T-helper 2 cell treated with Interferon-gamma antibody and Interleukin-4, amounts not matched to agents 100 ng/mL and 5 ng/mL, for 36 hours (primary cell): ENCODE measurements around the gene NAA25. TPM values are rescaled to one million over a fixed set of nuclear protein-coding genes. Genes with fewer than 3 reads are reported as not detected.

Source experiments
- intact Hi-C: fragments of 100-400 bp; cut with micrococcal nuclease; formaldehyde crosslinking; loops from one replicate; pipeline ENCODE4 v1.15.1; 2023
- total RNA-seq: library from RNA; stranded (reverse); gene quantifications from 2 replicates; pipeline ENCODE4 v1.2.3, GENCODE V29; 2022

The NAA25 gene
- total RNA-seq, 1 donor from 2014 or later = 33.6 TPM

DNA sequence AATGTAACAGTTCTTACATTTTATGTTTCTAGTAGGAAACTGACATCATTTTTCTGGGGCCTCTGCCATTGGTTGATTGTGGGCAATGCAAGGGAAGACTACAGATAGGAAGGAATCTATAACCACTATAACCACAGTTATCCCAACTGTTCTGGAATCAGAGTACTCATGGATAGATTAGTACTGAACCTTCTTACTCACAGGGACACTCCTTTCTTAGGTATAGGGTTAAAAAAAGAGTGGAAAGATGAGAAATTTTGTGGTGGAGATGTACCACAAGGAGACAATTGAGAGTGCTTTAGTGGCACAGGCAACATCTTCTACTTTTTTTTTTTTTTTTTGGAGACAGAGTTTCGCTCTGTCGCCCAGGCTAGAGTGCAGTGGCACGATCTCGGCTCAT lies 116.6 kb downstream of the NAA25 start:
- intact Hi-C loops = loop anchor here (2.0 kb wide), 1 partner anchor 139 kb away; no protein-coding TSS in a partner anchor

DNA sequence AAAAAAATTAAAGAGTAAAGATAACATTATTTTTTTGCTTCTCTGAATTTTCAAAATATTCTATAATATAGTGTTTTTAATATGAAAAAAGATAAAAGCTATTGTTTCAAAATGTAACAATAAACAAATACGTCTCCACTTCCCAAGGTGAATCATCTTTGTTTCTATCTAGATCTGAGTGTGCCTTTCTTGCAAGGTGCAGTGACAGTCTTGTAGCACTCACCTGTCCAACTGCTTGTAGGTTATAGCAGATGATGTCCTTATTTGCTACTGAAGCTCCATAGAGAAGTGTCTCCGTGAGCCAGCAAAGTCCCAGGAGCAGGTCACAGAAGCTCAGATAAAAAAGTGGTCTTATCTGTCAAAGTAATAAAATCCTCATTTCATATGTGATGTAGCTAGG lies 117.0 kb downstream of the NAA25 start:
- intact Hi-C loops = no loop called here

DNA sequence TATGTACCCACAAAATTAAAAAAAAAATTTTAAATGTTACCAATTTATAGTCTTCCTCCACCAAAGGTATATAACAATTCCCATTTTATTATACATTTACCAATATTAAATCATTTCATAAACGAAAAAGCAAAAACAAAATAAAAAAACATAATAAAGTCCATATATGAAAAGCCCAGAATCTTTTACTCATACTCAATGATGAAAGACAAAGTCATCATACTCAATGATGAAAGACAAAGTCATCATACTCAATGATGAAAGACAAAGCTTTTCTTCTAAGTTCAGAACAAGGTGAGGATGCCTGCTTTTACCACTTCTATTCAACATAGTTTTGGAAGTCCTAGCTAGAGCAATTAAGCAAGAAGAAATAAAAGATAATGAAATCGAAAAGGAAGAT lies 123.8 kb downstream of the NAA25 start:
- intact Hi-C loops = no loop called here

DNA sequence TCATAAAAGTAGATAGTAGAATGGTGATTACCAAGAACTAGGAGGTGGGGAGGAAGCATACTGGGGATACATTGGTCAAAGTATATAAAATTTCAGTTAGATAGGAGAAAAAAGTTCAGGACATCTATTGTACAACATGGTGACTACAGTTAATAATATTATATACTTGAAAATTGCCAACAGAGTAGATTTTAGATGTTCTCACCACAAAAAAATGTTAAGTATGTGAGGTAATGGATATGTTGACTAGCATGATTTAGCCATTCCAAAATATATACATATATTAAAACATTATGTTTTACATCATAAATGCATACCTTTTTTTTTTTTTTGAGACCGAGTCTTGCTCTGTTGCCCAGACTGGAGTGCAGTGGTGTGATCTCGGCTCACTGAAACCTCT lies 126.6 kb downstream of the NAA25 start:
- intact Hi-C loops = no loop called here

DNA sequence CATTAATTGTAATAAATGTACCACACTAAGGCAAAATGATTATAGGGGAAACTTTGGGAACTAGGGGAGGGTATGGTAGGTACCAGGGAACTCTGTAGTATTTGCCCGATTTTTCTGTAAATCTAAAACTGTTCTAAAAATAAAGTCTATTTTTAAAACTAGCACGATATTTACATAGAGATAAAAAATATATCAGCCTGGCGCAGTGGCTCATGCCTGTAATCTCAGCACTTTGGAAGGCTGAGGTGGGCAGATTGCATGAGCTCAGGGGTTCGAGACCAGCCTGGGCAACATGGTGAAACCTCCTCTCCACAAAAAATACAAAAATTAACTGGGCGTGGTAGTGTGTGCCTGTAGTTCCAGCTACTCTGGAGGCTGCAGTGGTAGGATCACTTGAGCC lies 128.0 kb downstream of the NAA25 start:
- intact Hi-C loops = no loop called here

DNA sequence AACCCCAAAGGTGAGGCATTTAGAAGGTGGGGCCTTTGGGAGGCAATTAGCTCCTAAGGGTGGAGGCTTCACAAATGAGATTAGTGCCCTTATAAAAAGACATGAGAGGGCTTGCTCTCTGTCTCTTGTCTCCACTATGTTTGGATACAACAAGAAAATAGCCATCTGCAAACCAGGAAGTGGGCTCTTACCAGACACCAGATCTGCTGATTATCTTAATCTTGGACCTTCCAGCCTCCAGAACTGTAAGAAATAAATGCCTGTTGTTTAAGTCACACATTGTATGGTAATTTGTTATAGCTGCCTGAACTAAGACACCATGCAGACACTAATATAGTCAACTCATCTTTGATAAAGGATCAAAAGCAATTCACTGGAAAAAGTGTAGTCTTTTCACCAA lies 130.0 kb downstream of the NAA25 start:
- intact Hi-C loops = no loop called here

DNA sequence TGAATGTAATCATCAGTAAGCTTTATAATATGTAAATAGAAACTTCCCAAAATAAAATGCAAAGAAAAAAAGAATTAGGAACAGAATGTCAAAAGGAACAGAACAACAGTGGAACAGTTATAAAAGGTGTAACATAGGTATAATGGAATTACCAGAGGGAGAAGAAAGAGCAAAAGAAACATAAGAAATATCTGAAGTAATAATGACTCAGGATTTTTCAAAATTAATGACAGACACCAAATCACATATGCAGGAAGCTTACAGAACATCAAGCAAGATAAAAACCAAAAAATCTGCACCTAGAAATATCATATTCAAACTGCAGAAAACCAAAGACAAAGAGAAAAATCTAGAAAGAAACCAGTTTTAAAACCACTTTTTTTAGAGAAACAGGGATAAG lies 131.7 kb downstream of the NAA25 start:
- intact Hi-C loops = no loop called here

Other genes starting within 250 kb of the NAA25 start
- 11.5 and 12.5 TPM in 2 replicates for gene TMEM116, start 95.6 kb downstream of the NAA25 start, total RNA-seq
- gene ERP29, start 95.4 kb downstream of the NAA25 start, total RNA-seq = 121 and 124 TPM in 2 replicates
- gene TRAFD1, start 16.8 kb upstream of the NAA25 start, total RNA-seq = 50.8 and 53.4 TPM in 2 replicates